Ishikawa (cell line): ENCODE data around the gene TXNDC11.

Experiments
- CEBPB ChIP-seq: IDR thresholded peaks from 2 replicates; pipeline ENCODE4 v1.6.1; 2012
- CREB1 ChIP-seq: IDR thresholded peaks from 2 replicates; pipeline ENCODE4 v1.6.1; 2012; ENCODE audit warnings: low read depth
- EGR1 ChIP-seq: IDR thresholded peaks from 2 replicates; pipeline ENCODE4 v1.6.1; 2012
- EP300 ChIP-seq: IDR thresholded peaks from 2 replicates; pipeline ENCODE4 v1.6.1; 2012; ENCODE audit warnings: borderline replicate concordance
- FOXM1 ChIP-seq: IDR thresholded peaks from 2 replicates; pipeline ENCODE4 v1.6.1; 2012; ENCODE audit warnings: low read depth, borderline replicate concordance
- MAX ChIP-seq: IDR thresholded peaks from 2 replicates; pipeline ENCODE4 v1.6.1; 2012
- RAD21 ChIP-seq: IDR thresholded peaks from 2 replicates; pipeline ENCODE4 v1.6.1; 2012; ENCODE audit warnings: low read depth
- REST ChIP-seq: IDR thresholded peaks from 2 replicates; pipeline ENCODE4 v1.6.1; 2012; ENCODE audit warnings: low read depth, mild to moderate bottlenecking
- TAF1 ChIP-seq: IDR thresholded peaks from 2 replicates; pipeline ENCODE4 v1.6.1; 2012; ENCODE audit warnings: low read depth, mild to moderate bottlenecking
- TCF12 ChIP-seq: IDR thresholded peaks from 2 replicates; pipeline ENCODE4 v1.6.1; 2012; ENCODE audit warnings: low read depth
- TEAD4 ChIP-seq: IDR thresholded peaks from 2 replicates; pipeline ENCODE4 v1.6.1; 2012
- USF1 ChIP-seq: IDR thresholded peaks from 2 replicates; pipeline ENCODE4 v1.6.1; 2012
- YY1 ChIP-seq: IDR thresholded peaks from 2 replicates; pipeline ENCODE4 v1.6.1; 2012; ENCODE audit warnings: low read depth
- ZBTB7A ChIP-seq: IDR thresholded peaks from 2 replicates; pipeline ENCODE4 v1.6.1; 2012; ENCODE audit warnings: low read depth

- TF ChIP-seq EP300 (no peak), FOXM1 (no peak), EGR1 (no peak), USF1 (no peak), ZBTB7A (no peak), REST (no peak), MAX (no peak), TAF1 (no peak), TEAD4 (no peak), RAD21 (no peak), TCF12 (no peak), CEBPB (no peak), YY1 (no peak), CREB1 (no peak)
These were observed 71.0 kb downstream of the TXNDC11 start for GRCh38 chr16:11671676-11672075.
